Limb (tissue), 2 donors: ENCODE results near the gene KEL.

Source experiments
- DNase-seq, 2 donors: peaks; one replicate each; pipeline ENCODE4 v3.0.0-alpha.2; 2016; ENCODE audit errors: extremely low spot score in 2 of 2

Gene KEL

DNA sequence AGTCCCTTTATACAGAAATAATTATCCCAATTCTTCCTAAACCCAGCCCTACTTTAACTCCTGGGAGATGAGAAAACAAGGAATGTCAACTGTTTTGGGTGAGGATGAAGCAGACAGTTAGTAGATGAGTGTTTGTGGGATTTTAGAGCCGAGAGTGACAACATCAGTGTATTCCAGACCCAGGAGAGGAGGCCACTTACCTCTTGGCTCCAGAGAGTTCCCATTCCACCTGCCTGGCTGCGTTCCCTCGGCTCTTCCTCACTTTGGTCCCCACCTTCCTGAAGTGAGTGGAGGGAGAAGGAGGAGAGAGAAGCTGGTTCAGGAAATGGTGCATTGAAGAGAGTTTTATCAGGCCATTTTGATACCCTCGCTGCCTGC, 579 bp downstream of the KEL start:
- DNase-seq = no peak

DNA sequence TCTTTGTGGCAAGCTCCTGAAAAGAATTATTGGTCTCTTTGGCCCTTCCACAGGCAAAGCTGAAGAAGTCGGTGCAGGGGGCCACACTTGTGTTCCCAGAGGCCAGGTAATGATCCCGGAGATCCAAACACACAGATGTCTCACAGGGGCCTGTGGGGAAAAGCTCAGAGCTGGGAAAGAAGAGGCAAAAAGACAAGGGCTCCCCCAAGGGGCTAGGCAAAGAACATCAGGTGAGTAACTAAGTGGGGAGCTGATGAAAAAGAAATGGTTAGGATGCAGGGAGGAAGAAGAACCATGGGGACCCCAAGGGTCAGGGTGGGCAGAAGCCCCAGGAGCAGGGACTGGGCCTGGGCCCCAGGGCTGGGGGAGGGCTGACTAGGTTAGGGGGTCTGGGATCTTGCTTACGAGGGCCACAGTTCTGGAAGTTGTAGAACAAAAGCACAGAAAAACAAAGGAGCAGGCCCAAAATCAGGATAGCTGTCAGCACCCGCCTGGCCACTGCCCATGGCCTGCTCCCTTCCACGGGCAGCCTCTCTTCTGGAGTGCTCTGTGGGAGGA, 1.1 kb downstream of the KEL start:
- no peak for DNase-seq

GRCh38 chr7:142959202-142959601, 3.0 kb downstream of the KEL start:
- DNase-seq = no peak

GRCh38 chr7:142957723-142958122, 4.4 kb downstream of the KEL start:
- no peak for DNase-seq

GRCh38 chr7:142956951-142957623, 5.1 kb downstream of the KEL start:
- no peak for DNase-seq

- DNase-seq = no peak
Measured at GRCh38 chr7:142954680-142955268, 7.4 kb downstream of the KEL start.

- DNase-seq = no peak
Measured at GRCh38 chr7:142950235-142950634, 11.9 kb downstream of the KEL start.

DNA sequence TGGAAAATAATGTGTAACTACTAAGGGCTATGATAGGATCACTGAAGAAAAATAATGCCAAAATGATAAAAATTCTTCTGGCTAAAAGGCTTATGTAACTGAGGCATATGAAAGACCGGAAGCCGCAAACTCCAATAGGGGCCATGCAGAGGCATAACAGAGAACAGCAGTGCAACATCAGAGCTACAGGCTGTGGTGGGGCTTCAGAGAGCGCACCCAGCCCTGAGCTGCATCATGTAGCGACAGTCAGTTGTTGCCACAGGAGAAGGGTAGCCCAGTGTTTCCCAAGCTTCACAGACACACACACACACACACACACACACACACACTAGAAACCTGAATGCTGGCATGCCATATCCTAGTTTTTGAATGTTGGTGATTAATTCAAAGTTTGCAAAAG, 13.6 kb downstream of the KEL start:
- no peak for DNase-seq

DNA sequence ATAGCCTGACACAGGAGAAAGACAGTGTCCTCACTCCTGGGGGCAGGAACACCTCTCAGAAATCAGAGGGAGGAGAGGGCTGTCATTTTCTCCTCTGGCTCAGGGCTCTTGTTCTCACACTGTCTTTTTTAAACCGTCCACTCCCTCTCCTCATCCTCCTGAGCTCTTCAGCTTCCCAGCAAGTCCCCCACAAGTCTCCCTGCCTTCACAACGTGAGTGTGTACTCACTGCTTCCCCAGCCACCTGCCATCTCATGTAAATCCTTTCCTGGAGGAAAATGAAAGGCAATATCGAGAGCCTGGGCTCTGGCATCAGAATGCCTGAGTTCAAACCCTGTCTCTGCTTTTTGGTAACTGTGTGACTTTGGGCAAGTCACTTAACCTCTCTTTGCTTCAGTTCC, 17.2 kb downstream of the KEL start:
- DNase-seq = no peak

DNA sequence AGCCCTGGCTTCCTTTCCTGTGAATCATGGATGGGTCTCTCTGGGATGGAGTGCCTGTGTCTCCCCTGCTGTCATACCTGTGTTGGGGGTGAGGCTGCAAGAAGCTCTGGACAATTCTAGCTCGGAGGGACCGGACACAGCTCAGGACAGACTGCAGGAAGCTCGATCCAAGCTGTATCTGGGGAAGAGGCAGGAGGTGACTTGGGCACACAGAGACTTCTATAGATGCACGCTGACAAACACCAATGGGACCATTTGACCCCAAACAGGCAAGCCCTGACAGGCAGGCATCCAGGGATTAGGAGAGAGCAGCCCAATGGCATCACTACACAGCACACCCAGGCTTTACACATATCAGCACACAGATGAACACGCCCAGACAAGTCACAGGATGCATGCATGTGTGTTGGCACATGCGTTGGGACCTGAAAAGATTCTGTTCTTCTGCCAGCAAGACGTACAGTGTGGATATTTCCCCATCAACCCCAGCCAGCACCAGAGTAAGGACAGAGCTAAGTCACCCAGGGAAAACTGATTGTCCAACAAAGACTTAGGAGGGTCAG, 18.4 kb downstream of the KEL start:
- no peak for DNase-seq

DNA sequence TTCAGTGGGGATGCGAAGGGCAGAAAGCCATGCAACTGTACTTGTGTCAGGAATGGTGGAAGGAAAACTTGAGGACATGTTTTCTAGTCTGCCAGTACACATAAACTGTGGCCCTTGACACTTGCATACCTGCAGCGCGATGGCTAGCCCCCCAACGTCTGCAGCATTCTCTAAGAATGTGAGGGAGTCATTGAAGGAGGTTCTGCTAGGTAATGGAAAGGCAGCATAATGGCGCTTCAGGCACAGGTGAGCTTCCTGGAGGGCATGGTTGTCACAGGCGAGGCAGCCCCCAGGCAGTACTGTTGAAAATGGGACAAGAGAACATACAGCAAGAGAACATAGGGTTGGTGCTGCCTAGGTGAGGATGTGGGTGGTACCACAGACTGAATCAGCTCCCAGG, 19.4 kb downstream of the KEL start:
- DNase-seq = no peak

DNA sequence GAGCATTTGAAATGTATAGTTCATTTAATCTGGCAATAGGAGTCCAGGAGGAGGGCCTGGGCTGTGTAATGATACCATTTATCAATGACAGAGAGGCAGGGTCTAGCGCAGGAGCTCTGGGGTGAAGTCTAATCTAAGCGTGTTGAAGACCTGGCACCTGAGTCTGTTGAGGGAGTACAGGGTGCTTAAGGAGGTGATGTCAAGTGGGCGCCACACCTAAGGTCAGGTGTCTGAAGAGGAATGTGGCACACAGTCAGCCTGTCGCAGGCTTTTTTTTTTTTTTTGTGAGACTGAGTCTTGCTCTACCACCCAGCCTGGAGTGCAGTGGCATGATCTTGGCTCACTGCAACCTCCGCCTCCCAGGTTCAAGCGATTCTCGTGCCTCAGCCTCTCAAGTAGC, 20.6 kb downstream of the KEL start:
- no peak for DNase-seq

GRCh38 chr7:142940966-142941535, 21.1 kb downstream of the KEL start:
- no peak for DNase-seq

GRCh38 chr7:142939226-142939910, 22.8 kb downstream of the KEL start, which contains the start of gene LLCFC1:
LLCFC1 (plus strand) TSS chr7:142939484; CDS start chr7:142939622, 138 bp downstream.
- DNase-seq = no peak

- DNase-seq = no peak
Measured at GRCh38 chr7:142938611-142939010, 23.6 kb downstream of the KEL start.

- no peak for DNase-seq
Measured at GRCh38 chr7:142935941-142936565, 26.1 kb downstream of the KEL start.

DNA sequence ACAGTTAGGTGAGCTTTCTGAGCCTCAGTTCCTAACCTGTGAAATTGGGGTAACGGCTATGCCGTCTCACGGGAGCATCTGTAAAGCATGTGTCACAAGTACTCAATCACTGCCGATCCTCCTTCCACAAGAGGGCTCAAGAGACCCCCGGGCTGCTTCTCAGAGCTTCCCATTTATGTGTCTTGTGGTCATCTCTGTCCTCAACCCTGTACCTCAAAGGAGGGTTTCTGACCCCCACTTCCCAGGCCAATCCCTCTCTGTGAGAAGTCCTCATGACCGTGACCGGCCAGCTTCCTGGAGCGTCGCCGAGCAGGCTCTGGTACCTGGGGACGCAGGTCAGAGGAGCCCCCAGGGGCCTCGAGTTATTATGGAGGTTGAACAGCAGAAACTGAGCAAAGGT, 28.1 kb downstream of the KEL start:
- DNase-seq = no peak

GRCh38 chr7:142933624-142934023, 28.5 kb downstream of the KEL start, which contains the start of gene TRPV5:
TRPV5 (minus strand) TSS chr7:142933746; CDS start chr7:142933459, 287 bp downstream.
- DNase-seq = no peak

GRCh38 chr7:142933092-142933475, 29.1 kb downstream of the KEL start:
- DNase-seq = no peak

- no peak for DNase-seq
Measured at GRCh38 chr7:142932386-142933091, 29.6 kb downstream of the KEL start.
